OCI-LY3 (cell line): ENCODE results near the gene SLC26A5.

Experiments
- H2AFZ ChIP-seq: fragments of 200-600, 300-600 bp; shearing (Covaris generic); 2 replicates; pipeline ENCODE4 v1.6.0; 2014; ENCODE audit warnings: antibody characterized with exemption, low read depth, low read length
- H3K27ac ChIP-seq: fragments of 200-600, 300-600 bp; sonication (generic); 2 replicates; pipeline ENCODE4 v1.5.1; 2014; ENCODE audit warnings: mild to moderate bottlenecking, low read length, moderate library complexity, mixed read lengths
- H3K27me3 ChIP-seq: fragments of 200-600, 300-600 bp; sonication (generic); 2 replicates; pipeline ENCODE4 v1.6.1; 2014; ENCODE audit warnings: low read depth, low read length, mixed read lengths
- H3K36me3 ChIP-seq: fragments of 200-600, 300-600 bp; sonication (generic); replicated peaks from 2 replicates; pipeline ENCODE3; 2014; ENCODE audit warnings: low read depth, low read length, mixed read lengths
- H3K4me1 ChIP-seq: fragments of 300-600, 200-600 bp; sonication (generic); 2 replicates; pipeline ENCODE4 v1.6.1; 2014; ENCODE audit warnings: low read length, mixed read lengths
- H3K4me2 ChIP-seq: fragments of 200-600, 300-600 bp; sonication (generic); 2 replicates; pipeline ENCODE4 v1.6.1; 2014; ENCODE audit warnings: low read length, mixed read lengths
- H3K4me3 ChIP-seq: fragments of 300-600, 200-600 bp; sonication (generic); 2 replicates; pipeline ENCODE4 v1.5.1; 2014; ENCODE audit warnings: antibody characterized with exemption, mild to moderate bottlenecking, low read length, moderate library complexity
- H3K79me2 ChIP-seq: fragments of 300-600, 200-600 bp; shearing (Covaris generic); 2 replicates; pipeline ENCODE4 v1.6.1; 2014; ENCODE audit warnings: mild to moderate bottlenecking, low read length, mixed read lengths
- H3K9ac ChIP-seq: fragments of 300-600, 200-600 bp; shearing (Covaris generic); 2 replicates; pipeline ENCODE4 v1.6.0; 2014; ENCODE audit warnings: mild to moderate bottlenecking, low read length, moderate library complexity
- H3K9me3 ChIP-seq: fragments of 200-600, 300-600 bp; shearing (Covaris generic); 2 replicates; pipeline ENCODE4 v1.6.1; 2014; ENCODE audit warnings: low read length, mixed read lengths; ENCODE audit not compliant: insufficient read depth
- H4K20me1 ChIP-seq: fragments of 200-600, 300-600 bp; sonication (generic); 2 replicates; pipeline ENCODE4 v1.6.1; 2016; ENCODE audit warnings: low read length, mixed read lengths; ENCODE audit not compliant: insufficient read depth
- EZH2phosphoT487 ChIP-seq: fragments of 200-600 bp; shearing (Covaris generic); IDR thresholded peaks from 2 replicates; pipeline ENCODE4 v1.6.1; 2018; ENCODE audit warnings: antibody characterized with exemption, mixed run types, low read depth
- TF ChIP-seq, protein P1 (sequence below): fragments of 200-600, 300-600 bp; sonication (generic); IDR thresholded peaks from 2 replicates; pipeline ENCODE4 v1.5.1; 2014; ENCODE audit warnings: antibody characterized with exemption, low read length, low read depth

Gene SLC26A5

GRCh38 chr7:103382032-103382402 lies 64.0 kb downstream of the SLC26A5 start:
- Histone ChIP-seq H3K4me2 (no peak overlapping the region), H4K20me1 (no peaks in the 10 kb centered on the region), H3K9ac (no peak overlapping the region), H3K4me1 (peaks cover 6% of the 10 kb centered on the region), H3K36me3 (no peaks in the 10 kb centered on the region), H3K27me3 (no peaks in the 10 kb centered on the region), H3K9me3 (no peaks in the 10 kb centered on the region), H3K4me3 (no peak overlapping the region), H2AFZ (no peak overlapping the region), H3K27ac (no peak overlapping the region), H3K79me2 (no peaks in the 10 kb centered on the region)
- TF ChIP-seq, protein P1, sequence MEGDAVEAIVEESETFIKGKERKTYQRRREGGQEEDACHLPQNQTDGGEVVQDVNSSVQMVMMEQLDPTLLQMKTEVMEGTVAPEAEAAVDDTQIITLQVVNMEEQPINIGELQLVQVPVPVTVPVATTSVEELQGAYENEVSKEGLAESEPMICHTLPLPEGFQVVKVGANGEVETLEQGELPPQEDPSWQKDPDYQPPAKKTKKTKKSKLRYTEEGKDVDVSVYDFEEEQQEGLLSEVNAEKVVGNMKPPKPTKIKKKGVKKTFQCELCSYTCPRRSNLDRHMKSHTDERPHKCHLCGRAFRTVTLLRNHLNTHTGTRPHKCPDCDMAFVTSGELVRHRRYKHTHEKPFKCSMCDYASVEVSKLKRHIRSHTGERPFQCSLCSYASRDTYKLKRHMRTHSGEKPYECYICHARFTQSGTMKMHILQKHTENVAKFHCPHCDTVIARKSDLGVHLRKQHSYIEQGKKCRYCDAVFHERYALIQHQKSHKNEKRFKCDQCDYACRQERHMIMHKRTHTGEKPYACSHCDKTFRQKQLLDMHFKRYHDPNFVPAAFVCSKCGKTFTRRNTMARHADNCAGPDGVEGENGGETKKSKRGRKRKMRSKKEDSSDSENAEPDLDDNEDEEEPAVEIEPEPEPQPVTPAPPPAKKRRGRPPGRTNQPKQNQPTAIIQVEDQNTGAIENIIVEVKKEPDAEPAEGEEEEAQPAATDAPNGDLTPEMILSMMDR = no peak
- no peak for TF ChIP-seq EZH2phosphoT487

GRCh38 chr7:103381280-103382031 lies 64.6 kb downstream of the SLC26A5 start:
- H3K4me3 ChIP-seq = no peak overlapping the region
- no peak overlapping the region for H3K4me2 ChIP-seq
- H3K27me3 ChIP-seq = no peaks in the 10 kb centered on the region
- H3K36me3 ChIP-seq = no peaks in the 10 kb centered on the region
- H3K4me1 ChIP-seq = peaks cover 5% of the 10 kb centered on the region; the same call in 1 of the 2 replicates
- no peak overlapping the region for H3K27ac ChIP-seq
- H3K79me2 ChIP-seq = no peaks in the 10 kb centered on the region
- no peak overlapping the region for H2AFZ ChIP-seq
- no peak overlapping the region for H3K9ac ChIP-seq
- H3K9me3 ChIP-seq = no peaks in the 10 kb centered on the region
- H4K20me1 ChIP-seq = no peaks in the 10 kb centered on the region
- TF ChIP-seq, protein P1 = no peak
- no peak for TF ChIP-seq EZH2phosphoT487

- Histone ChIP-seq H3K4me2 (no peak overlapping the region), H3K9ac (no peak overlapping the region)
These were observed 65.4 kb downstream of the SLC26A5 start for GRCh38 chr7:103380395-103381191.

More at GRCh38 chr7:103380395-103381191, 65.4 kb downstream of the SLC26A5 start:
- H3K27me3 ChIP-seq = no peaks in the 10 kb centered on the region
- no peak overlapping the region for H3K27ac ChIP-seq
- no peak overlapping the region for H3K4me3 ChIP-seq
- TF ChIP-seq, protein P1 = no peak
- TF ChIP-seq EZH2phosphoT487 = no peak
- H4K20me1 ChIP-seq = no peaks in the 10 kb centered on the region
- H3K9me3 ChIP-seq = no peaks in the 10 kb centered on the region
- H3K4me1 ChIP-seq = peaks cover 5% of the 10 kb centered on the region; the same call in 1 of the 2 replicates
- no peaks in the 10 kb centered on the region for H3K36me3 ChIP-seq
- H2AFZ ChIP-seq = no peak overlapping the region
- H3K79me2 ChIP-seq = no peaks in the 10 kb centered on the region
